ENCODE results near the gene PPIP5K1. TPM values are rescaled to one million over a fixed set of nuclear protein-coding genes. Genes with fewer than 3 reads are reported as not detected.

Gene PPIP5K1
- total RNA-seq, 1 donor from 2014 or later, result 62.4 TPM

GRCh38 chr15:43521419-43521818 lies 68.6 kb downstream of the PPIP5K1 start:
- Mint-ChIP-seq H3K9me3 (no peaks in the 10 kb centered on the region), H3K27me3 (ENCODE audit: low read depth) (peaks cover 26% of the 10 kb centered on the region), H3K36me3 (ENCODE audit: low read depth) (peaks cover 6% of the 10 kb centered on the region), H3K27ac (no peak overlapping the region), H3K4me3 (ENCODE audit: low read depth) (no peak overlapping the region), H3K4me1 (ENCODE audit: low read depth) (peaks cover 30% of the 10 kb centered on the region)
- intact Hi-C loops (cut with micrococcal nuclease), result no loop called here
- no peak for DNase-seq (ENCODE audit: low spot score)

- H3K9me3 Mint-ChIP-seq, result no peaks in the 10 kb centered on the region
- no peak for DNase-seq (ENCODE audit: low spot score)
- H3K4me1 Mint-ChIP-seq (ENCODE audit: low read depth), result peaks cover 39% of the 10 kb centered on the region
- no peak overlapping the region for H3K4me3 Mint-ChIP-seq (ENCODE audit: low read depth)
- H3K27me3 Mint-ChIP-seq (ENCODE audit: low read depth), result peaks cover 30% of the 10 kb centered on the region
- no peak overlapping the region for H3K27ac Mint-ChIP-seq
- peaks cover 6% of the 10 kb centered on the region for H3K36me3 Mint-ChIP-seq (ENCODE audit: low read depth)
- intact Hi-C loops (cut with micrococcal nuclease), result no loop called here
These were observed 69.9 kb downstream of the PPIP5K1 start for GRCh38 chr15:43520138-43520537.

- intact Hi-C loops (cut with micrococcal nuclease), result no loop called here
- Mint-ChIP-seq H3K27ac (no peak overlapping the region), H3K36me3 (ENCODE audit: low read depth) (peaks cover 6% of the 10 kb centered on the region), H3K4me3 (ENCODE audit: low read depth) (no peak overlapping the region), H3K9me3 (no peaks in the 10 kb centered on the region), H3K27me3 (ENCODE audit: low read depth) (peaks cover 30% of the 10 kb centered on the region), H3K4me1 (ENCODE audit: low read depth) (peaks cover 42% of the 10 kb centered on the region)
- no peak for DNase-seq (ENCODE audit: low spot score)
These were observed 70.8 kb downstream of the PPIP5K1 start for GRCh38 chr15:43519196-43519595.

GRCh38 chr15:43518197-43518761 lies 71.7 kb downstream of the PPIP5K1 start:
- peaks cover 51% of the 10 kb centered on the region for H3K4me1 Mint-ChIP-seq (ENCODE audit: low read depth)
- peaks cover 6% of the 10 kb centered on the region for H3K36me3 Mint-ChIP-seq (ENCODE audit: low read depth)
- intact Hi-C loops (cut with micrococcal nuclease), result no loop called here
- H3K27ac Mint-ChIP-seq, result no peak overlapping the region
- H3K4me3 Mint-ChIP-seq (ENCODE audit: low read depth), result peak overlapping the region; percentile 46
- peaks cover 30% of the 10 kb centered on the region for H3K27me3 Mint-ChIP-seq (ENCODE audit: low read depth)
- no peak for DNase-seq (ENCODE audit: low spot score)
- no peaks in the 10 kb centered on the region for H3K9me3 Mint-ChIP-seq

- peak within 1 kb of the TSS; percentile 46 for H3K4me3 Mint-ChIP-seq (ENCODE audit: low read depth)
These were observed 72.4 kb downstream of the PPIP5K1 start, which contains the start of gene MAP1A for GRCh38 chr15:43517354-43518196. MAP1A (plus strand) TSS chr15:43517608; CDS start chr15:43521474, 3,866 bp downstream.

GRCh38 chr15:43516801-43517353 lies 73.1 kb downstream of the PPIP5K1 start:
- Mint-ChIP-seq H3K27ac (no peak overlapping the region), H3K4me1 (ENCODE audit: low read depth) (peaks cover 60% of the 10 kb centered on the region), H3K9me3 (no peaks in the 10 kb centered on the region), H3K36me3 (ENCODE audit: low read depth) (peaks cover 6% of the 10 kb centered on the region), H3K4me3 (ENCODE audit: low read depth) (peak overlapping the region; percentile 40), H3K27me3 (ENCODE audit: low read depth) (peaks cover 35% of the 10 kb centered on the region)
- intact Hi-C loops (cut with micrococcal nuclease), result no loop called here
- no peak for DNase-seq (ENCODE audit: low spot score)

More at GRCh38 chr15:43517354-43518196, 72.4 kb downstream of the PPIP5K1 start, which contains the start of gene MAP1A:
- Mint-ChIP-seq H3K27me3 (ENCODE audit: low read depth) (peaks cover 30% of the 10 kb centered on the region), H3K4me1 (ENCODE audit: low read depth) (peaks cover 55% of the 10 kb centered on the region), H3K9me3 (no peaks in the 10 kb centered on the region), H3K27ac (no peak within 1 kb of the TSS), H3K36me3 (ENCODE audit: low read depth) (peaks cover 6% of the 10 kb centered on the region)
- intact Hi-C loops (cut with micrococcal nuclease), result no loop called here
- DNase-seq (ENCODE audit: low spot score), result no peak

GRCh38 chr15:43516185-43516584 lies 73.8 kb downstream of the PPIP5K1 start:
- H3K4me3 Mint-ChIP-seq (ENCODE audit: low read depth), result no peak overlapping the region
- no peak overlapping the region for H3K27ac Mint-ChIP-seq
- no peak for DNase-seq (ENCODE audit: low spot score)
- peaks cover 6% of the 10 kb centered on the region for H3K36me3 Mint-ChIP-seq (ENCODE audit: low read depth)
- peaks cover 67% of the 10 kb centered on the region for H3K4me1 Mint-ChIP-seq (ENCODE audit: low read depth)
- no peaks in the 10 kb centered on the region for H3K9me3 Mint-ChIP-seq
- intact Hi-C loops (cut with micrococcal nuclease), result no loop called here
- H3K27me3 Mint-ChIP-seq (ENCODE audit: low read depth), result peaks cover 40% of the 10 kb centered on the region

- intact Hi-C loops (cut with micrococcal nuclease), result no loop called here
- Mint-ChIP-seq H3K27ac (no peak overlapping the region), H3K4me3 (ENCODE audit: low read depth) (no peak overlapping the region), H3K9me3 (no peaks in the 10 kb centered on the region), H3K4me1 (ENCODE audit: low read depth) (peaks cover 68% of the 10 kb centered on the region), H3K36me3 (ENCODE audit: low read depth) (peaks cover 6% of the 10 kb centered on the region), H3K27me3 (ENCODE audit: low read depth) (peaks cover 42% of the 10 kb centered on the region)
- no peak for DNase-seq (ENCODE audit: low spot score)
These were observed 74.3 kb downstream of the PPIP5K1 start for GRCh38 chr15:43515741-43516140.

GRCh38 chr15:43514241-43515057 lies 75.6 kb downstream of the PPIP5K1 start:
- peaks cover 76% of the 10 kb centered on the region for H3K4me1 Mint-ChIP-seq (ENCODE audit: low read depth)
- intact Hi-C loops (cut with micrococcal nuclease), result no loop called here
- no peak for DNase-seq (ENCODE audit: low spot score)
- peak overlapping the region; percentile 33 for H3K4me3 Mint-ChIP-seq (ENCODE audit: low read depth)
- H3K9me3 Mint-ChIP-seq, result no peaks in the 10 kb centered on the region
- peaks cover 6% of the 10 kb centered on the region for H3K36me3 Mint-ChIP-seq (ENCODE audit: low read depth)
- no peak overlapping the region for H3K27ac Mint-ChIP-seq
- peaks cover 37% of the 10 kb centered on the region for H3K27me3 Mint-ChIP-seq (ENCODE audit: low read depth)

- intact Hi-C loops (cut with micrococcal nuclease), result no loop called here
- Mint-ChIP-seq H3K27ac (peak overlapping the region; percentile 2), H3K4me3 (ENCODE audit: low read depth) (peak overlapping the region; percentile 11), H3K27me3 (ENCODE audit: low read depth) (peaks cover 30% of the 10 kb centered on the region), H3K36me3 (ENCODE audit: low read depth) (peaks cover 6% of the 10 kb centered on the region), H3K9me3 (no peaks in the 10 kb centered on the region), H3K4me1 (ENCODE audit: low read depth) (peaks cover 72% of the 10 kb centered on the region)
- DNase-seq (ENCODE audit: low spot score), result no peak
These were observed 76.5 kb downstream of the PPIP5K1 start for GRCh38 chr15:43513550-43513949.

GRCh38 chr15:43511012-43511885 lies 78.8 kb downstream of the PPIP5K1 start:
- H3K9me3 Mint-ChIP-seq, result no peaks in the 10 kb centered on the region
- H3K27ac Mint-ChIP-seq, result peak overlapping the region; percentile 51
- H3K36me3 Mint-ChIP-seq (ENCODE audit: low read depth), result peaks cover 6% of the 10 kb centered on the region
- intact Hi-C loops (cut with micrococcal nuclease), result loop anchor here (2.0 kb wide), 1 partner anchor 70 kb away; no protein-coding TSS in a partner anchor
- peak overlapping the region; percentile 89 for H3K4me3 Mint-ChIP-seq (ENCODE audit: low read depth)
- H3K27me3 Mint-ChIP-seq (ENCODE audit: low read depth), result peaks cover 14% of the 10 kb centered on the region
- H3K4me1 Mint-ChIP-seq (ENCODE audit: low read depth), result peaks cover 55% of the 10 kb centered on the region
- DNase-seq (ENCODE audit: low spot score), result no peak

Measured in activated T-helper 2 cell treated with anti-CD3 and anti-CD28 coated beads, Interferon-gamma antibody, Interleukin-2, Interleukin-4, amounts not matched to agents 10 μg/mL and 5 μg/mL and 100 μg/mL, durations not matched to agents 14 hours and 24 hours and 36 hours (primary cell).